ENCODE results near the gene GLRA2. TPM values are rescaled to one million over a fixed set of nuclear protein-coding genes. Genes with fewer than 3 reads are reported as not detected.

Gene GLRA2
- not detected for polyA plus RNA-seq (2012; ENCODE audit: missing spikeins)

GRCh38 chrX:14529290-14529989 is at the start of gene GLRA2:
Gene GLRA2, plus strand, starts transcription at chrX:14529536. Its CDS starts 522 bp downstream, at chrX:14530058.
- no peak for TF ChIP-seq POLR2A (IDR thresholded peaks at IDR 0.05; ENCODE audit: low read depth, low read length)
- FAIRE-seq (no peak), DNase-seq (ENCODE audit: insufficient read length) (no peak)

GRCh38 chrX:14489437-14489836 is 39.9 kb upstream of the GLRA2 start:
- FAIRE-seq (no peak), DNase-seq (ENCODE audit: insufficient read length) (no peak)
- TF ChIP-seq POLR2AphosphoS5 (IDR thresholded peaks at IDR 0.05; ENCODE audit: low read depth, low read length): no peak
- TF ChIP-seq POLR2A (IDR thresholded peaks at IDR 0.05; ENCODE audit: low read depth, low read length): no peak

GRCh38 chrX:14491689-14492088 is 37.6 kb upstream of the GLRA2 start:
- DNase-seq (ENCODE audit: insufficient read length) (no peak), FAIRE-seq (peak; percentile 27)
- TF ChIP-seq POLR2A (IDR thresholded peaks at IDR 0.05; ENCODE audit: low read depth, low read length) (no peak), POLR2AphosphoS5 (IDR thresholded peaks at IDR 0.05; ENCODE audit: low read depth, low read length) (no peak), TAF1 (IDR thresholded peaks at IDR 0.05; ENCODE audit: borderline replicate concordance, low read depth, low read length) (no peak)

GRCh38 chrX:14496674-14497073 is 32.7 kb upstream of the GLRA2 start:
- FAIRE-seq: no peak
- DNase-seq (ENCODE audit: insufficient read length): no peak
- TF ChIP-seq TAF1 (IDR thresholded peaks at IDR 0.05; ENCODE audit: borderline replicate concordance, low read depth, low read length): no peak
- TF ChIP-seq POLR2AphosphoS5 (IDR thresholded peaks at IDR 0.05; ENCODE audit: low read depth, low read length): no peak
- TF ChIP-seq POLR2A (IDR thresholded peaks at IDR 0.05; ENCODE audit: low read depth, low read length): no peak

GRCh38 chrX:14497184-14497666 is 32.1 kb upstream of the GLRA2 start:
- FAIRE-seq (peak; percentile 56), DNase-seq (ENCODE audit: insufficient read length) (no peak)
- no peak for TF ChIP-seq POLR2AphosphoS5 (IDR thresholded peaks at IDR 0.05; ENCODE audit: low read depth, low read length)
- TF ChIP-seq POLR2A (IDR thresholded peaks at IDR 0.05; ENCODE audit: low read depth, low read length): no peak
- TF ChIP-seq TAF1 (IDR thresholded peaks at IDR 0.05; ENCODE audit: borderline replicate concordance, low read depth, low read length): no peak

GRCh38 chrX:14501327-14501726 is 28.0 kb upstream of the GLRA2 start:
- FAIRE-seq (no peak), DNase-seq (ENCODE audit: insufficient read length) (no peak)
- TF ChIP-seq POLR2A (IDR thresholded peaks at IDR 0.05; ENCODE audit: low read depth, low read length): no peak
- TF ChIP-seq POLR2AphosphoS5 (IDR thresholded peaks at IDR 0.05; ENCODE audit: low read depth, low read length): no peak
- no peak for TF ChIP-seq TAF1 (IDR thresholded peaks at IDR 0.05; ENCODE audit: borderline replicate concordance, low read depth, low read length)

GRCh38 chrX:14504960-14505538 is 24.3 kb upstream of the GLRA2 start:
- FAIRE-seq (no peak), DNase-seq (ENCODE audit: insufficient read length) (no peak)
- TF ChIP-seq TAF1 (IDR thresholded peaks at IDR 0.05; ENCODE audit: borderline replicate concordance, low read depth, low read length): no peak
- no peak for TF ChIP-seq POLR2AphosphoS5 (IDR thresholded peaks at IDR 0.05; ENCODE audit: low read depth, low read length)
- no peak for TF ChIP-seq POLR2A (IDR thresholded peaks at IDR 0.05; ENCODE audit: low read depth, low read length)

- no peak for FAIRE-seq
- DNase-seq (ENCODE audit: insufficient read length): no peak
- TF ChIP-seq POLR2A (IDR thresholded peaks at IDR 0.05; ENCODE audit: low read depth, low read length): no peak
- no peak for TF ChIP-seq POLR2AphosphoS5 (IDR thresholded peaks at IDR 0.05; ENCODE audit: low read depth, low read length)
- no peak for TF ChIP-seq TAF1 (IDR thresholded peaks at IDR 0.05; ENCODE audit: borderline replicate concordance, low read depth, low read length)
These were observed 23.7 kb upstream of the GLRA2 start for GRCh38 chrX:14505648-14506047.

GRCh38 chrX:14506866-14507265 is 22.5 kb upstream of the GLRA2 start:
- TF ChIP-seq POLR2AphosphoS5 (IDR thresholded peaks at IDR 0.05; ENCODE audit: low read depth, low read length): no peak
- no peak for TF ChIP-seq TAF1 (IDR thresholded peaks at IDR 0.05; ENCODE audit: borderline replicate concordance, low read depth, low read length)
- TF ChIP-seq POLR2A (IDR thresholded peaks at IDR 0.05; ENCODE audit: low read depth, low read length): no peak
- DNase-seq (ENCODE audit: insufficient read length) (no peak), FAIRE-seq (no peak)

GRCh38 chrX:14508025-14508690 is 21.2 kb upstream of the GLRA2 start:
- FAIRE-seq: no peak
- DNase-seq (ENCODE audit: insufficient read length): no peak
- TF ChIP-seq TAF1 (IDR thresholded peaks at IDR 0.05; ENCODE audit: borderline replicate concordance, low read depth, low read length) (no peak), POLR2AphosphoS5 (IDR thresholded peaks at IDR 0.05; ENCODE audit: low read depth, low read length) (no peak), POLR2A (IDR thresholded peaks at IDR 0.05; ENCODE audit: low read depth, low read length) (no peak)

GRCh38 chrX:14509325-14510057 is 19.8 kb upstream of the GLRA2 start:
- no peak for FAIRE-seq
- DNase-seq (ENCODE audit: insufficient read length): no peak
- TF ChIP-seq TAF1 (IDR thresholded peaks at IDR 0.05; ENCODE audit: borderline replicate concordance, low read depth, low read length) (no peak), POLR2AphosphoS5 (IDR thresholded peaks at IDR 0.05; ENCODE audit: low read depth, low read length) (no peak), POLR2A (IDR thresholded peaks at IDR 0.05; ENCODE audit: low read depth, low read length) (no peak)
